ENCODE data around the gene ERGIC1. TPM values are rescaled to one million over a fixed set of nuclear protein-coding genes. Genes with fewer than 3 reads are reported as not detected.
"Not testable (repeated sequence)": the region's sequence is repeated elsewhere in the genome, so short reads cannot be mapped to it uniquely, and the experiment has no call there.

ERGIC1 gene
- polyA plus RNA-seq, 1 experiment: 137 TPM

DNA sequence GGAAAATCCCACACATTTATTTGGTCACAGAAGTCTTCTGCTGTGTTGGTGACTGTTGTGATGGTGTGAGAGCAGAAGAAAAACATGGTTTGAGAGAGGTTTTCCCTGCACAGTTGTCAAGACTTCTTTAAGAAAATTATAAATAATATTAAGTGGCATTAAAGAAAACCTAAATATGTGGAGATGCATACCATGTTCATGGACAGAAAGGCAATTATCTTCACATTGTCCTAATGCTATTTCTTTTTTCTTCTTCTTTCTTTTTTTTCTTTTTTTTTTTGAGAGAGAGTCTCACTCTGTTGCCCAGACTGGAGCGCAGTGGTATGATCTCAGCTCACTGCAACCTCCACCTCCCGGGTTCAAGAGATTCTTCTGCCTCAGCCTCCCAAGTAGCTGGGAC is 24.3 kb upstream of the ERGIC1 start:
- Histone ChIP-seq H3K4me3 (ENCODE audit: low read depth, low read length) (no peak overlapping the region), H3K27me3 (ENCODE audit: control insufficient read depth, insufficient read depth, low read length) (no peaks in the 10 kb centered on the region), H3K9me3 (ENCODE audit: control insufficient read depth, insufficient read depth, low read length) (no peaks in the 10 kb centered on the region), H3K27ac (ENCODE audit: low read depth, low read length) (no peak overlapping the region)
- ChIA-PET CTCF (no interaction called here), POLR2A (no interaction called here)
- TF ChIP-seq, protein P1, sequence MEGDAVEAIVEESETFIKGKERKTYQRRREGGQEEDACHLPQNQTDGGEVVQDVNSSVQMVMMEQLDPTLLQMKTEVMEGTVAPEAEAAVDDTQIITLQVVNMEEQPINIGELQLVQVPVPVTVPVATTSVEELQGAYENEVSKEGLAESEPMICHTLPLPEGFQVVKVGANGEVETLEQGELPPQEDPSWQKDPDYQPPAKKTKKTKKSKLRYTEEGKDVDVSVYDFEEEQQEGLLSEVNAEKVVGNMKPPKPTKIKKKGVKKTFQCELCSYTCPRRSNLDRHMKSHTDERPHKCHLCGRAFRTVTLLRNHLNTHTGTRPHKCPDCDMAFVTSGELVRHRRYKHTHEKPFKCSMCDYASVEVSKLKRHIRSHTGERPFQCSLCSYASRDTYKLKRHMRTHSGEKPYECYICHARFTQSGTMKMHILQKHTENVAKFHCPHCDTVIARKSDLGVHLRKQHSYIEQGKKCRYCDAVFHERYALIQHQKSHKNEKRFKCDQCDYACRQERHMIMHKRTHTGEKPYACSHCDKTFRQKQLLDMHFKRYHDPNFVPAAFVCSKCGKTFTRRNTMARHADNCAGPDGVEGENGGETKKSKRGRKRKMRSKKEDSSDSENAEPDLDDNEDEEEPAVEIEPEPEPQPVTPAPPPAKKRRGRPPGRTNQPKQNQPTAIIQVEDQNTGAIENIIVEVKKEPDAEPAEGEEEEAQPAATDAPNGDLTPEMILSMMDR (IDR thresholded peaks at IDR 0.05; ENCODE audit: low read depth, low read length): no peak
- DNase-seq (ENCODE audit: low read depth, low spot score): no peak

DNA sequence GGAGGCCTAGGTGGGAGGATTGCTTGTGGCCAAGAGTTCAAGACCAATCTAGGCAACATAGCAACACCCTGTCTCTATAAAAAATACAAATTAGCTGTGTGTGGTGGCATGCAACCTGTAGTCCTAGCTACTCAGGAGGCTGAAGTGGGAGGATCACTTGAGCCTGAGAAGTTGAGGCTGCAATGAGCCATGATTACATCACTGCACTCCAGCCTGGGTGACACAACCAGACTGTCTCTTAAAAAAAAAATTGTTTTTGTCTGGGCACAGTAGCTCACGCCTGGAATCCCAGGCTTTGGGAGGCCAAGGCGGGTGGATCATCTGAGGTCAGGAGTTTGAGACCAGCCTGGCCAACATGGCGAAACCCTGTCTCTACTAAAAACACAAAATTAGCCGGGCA is 23.1 kb upstream of the ERGIC1 start:
- H3K27me3 ChIP-seq (ENCODE audit: control insufficient read depth, insufficient read depth, low read length); DNase-seq (ENCODE audit: low read depth, low spot score); CTCF ChIA-PET; H3K9me3 ChIP-seq (ENCODE audit: control insufficient read depth, insufficient read depth, low read length); H3K27ac ChIP-seq (ENCODE audit: low read depth, low read length); POLR2A ChIA-PET; H3K4me3 ChIP-seq (ENCODE audit: low read depth, low read length): not testable (repeated sequence)

DNA sequence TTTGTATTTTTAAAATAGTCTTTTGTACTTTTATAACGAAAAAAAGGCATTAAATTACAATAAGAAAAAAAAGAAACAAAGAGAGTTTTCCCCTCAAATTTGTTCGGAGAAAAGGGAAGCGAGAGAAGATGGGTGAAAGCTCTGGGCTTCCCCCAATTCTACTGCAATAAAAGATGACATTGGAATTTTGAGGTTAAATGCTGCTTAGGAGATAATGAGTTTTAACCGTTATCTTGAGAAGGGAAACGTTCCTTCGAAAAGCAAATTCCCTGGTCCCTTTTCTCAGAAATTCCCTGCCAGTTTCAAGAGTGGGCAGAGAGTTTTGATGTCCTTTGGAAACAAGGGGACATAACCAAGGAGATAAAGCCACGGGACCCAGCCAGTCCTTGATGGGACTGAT is 18.4 kb upstream of the ERGIC1 start:
- Histone ChIP-seq H3K27me3 (ENCODE audit: control insufficient read depth, insufficient read depth, low read length) (no peaks in the 10 kb centered on the region), H3K9me3 (ENCODE audit: control insufficient read depth, insufficient read depth, low read length) (no peaks in the 10 kb centered on the region), H3K4me3 (ENCODE audit: low read depth, low read length) (no peak overlapping the region), H3K27ac (ENCODE audit: low read depth, low read length) (no peak overlapping the region)
- TF ChIP-seq, protein P1 (IDR thresholded peaks at IDR 0.05; ENCODE audit: low read depth, low read length): no peak
- no peak for DNase-seq (ENCODE audit: low read depth, low spot score)
- ChIA-PET POLR2A (interaction anchor here (0.6 to 0.8 kb wide), 2 partner anchors 17 to 47 kb away, joined by 3 to 4 read pairs; no protein-coding TSS in a partner anchor), CTCF (no interaction called here)

DNA sequence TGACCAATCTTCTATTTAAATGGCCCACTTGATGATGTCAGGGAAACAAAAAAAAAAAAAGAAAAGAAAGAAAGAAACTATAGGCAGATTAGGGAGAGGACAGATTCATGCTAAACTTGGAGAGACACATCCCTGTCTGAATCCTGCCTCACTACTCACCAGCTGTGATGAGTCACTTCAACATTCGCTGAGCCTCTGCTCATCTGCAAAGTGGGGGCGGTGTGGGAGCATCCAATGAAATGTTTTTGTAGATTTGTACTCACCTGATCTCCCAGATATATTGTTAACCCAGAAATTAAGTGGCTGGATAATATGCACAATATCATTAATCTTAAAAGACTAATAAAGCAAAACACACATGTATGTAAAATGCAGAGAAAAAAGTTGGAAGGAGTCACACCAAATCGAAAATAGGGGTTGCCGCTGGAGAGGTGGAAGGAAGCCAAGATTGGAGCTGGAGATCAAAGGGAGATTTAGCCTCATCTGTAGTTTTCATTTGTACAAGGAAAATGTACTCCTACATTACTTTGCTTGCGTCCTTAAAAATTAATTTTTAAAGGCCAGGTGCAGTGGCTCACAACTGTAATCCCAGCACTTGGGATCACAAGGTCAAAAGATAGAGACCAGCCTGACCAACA is 17.0 kb upstream of the ERGIC1 start:
- H3K9me3 ChIP-seq (ENCODE audit: control insufficient read depth, insufficient read depth, low read length): no peaks in the 10 kb centered on the region
- TF ChIP-seq, protein P1 (IDR thresholded peaks at IDR 0.05; ENCODE audit: low read depth, low read length): no peak
- POLR2A ChIA-PET: interaction anchor here (0.8 kb wide), 1 partner anchor 46 kb away, joined by 3 read pairs; no protein-coding TSS in a partner anchor
- CTCF ChIA-PET: no interaction called here
- DNase-seq (ENCODE audit: low read depth, low spot score): no peak
- H3K4me3 ChIP-seq (ENCODE audit: low read depth, low read length): peak overlapping the region; percentile 29
- H3K27me3 ChIP-seq (ENCODE audit: control insufficient read depth, insufficient read depth, low read length): no peaks in the 10 kb centered on the region
- H3K27ac ChIP-seq (ENCODE audit: low read depth, low read length): peak overlapping the region; percentile 31

DNA sequence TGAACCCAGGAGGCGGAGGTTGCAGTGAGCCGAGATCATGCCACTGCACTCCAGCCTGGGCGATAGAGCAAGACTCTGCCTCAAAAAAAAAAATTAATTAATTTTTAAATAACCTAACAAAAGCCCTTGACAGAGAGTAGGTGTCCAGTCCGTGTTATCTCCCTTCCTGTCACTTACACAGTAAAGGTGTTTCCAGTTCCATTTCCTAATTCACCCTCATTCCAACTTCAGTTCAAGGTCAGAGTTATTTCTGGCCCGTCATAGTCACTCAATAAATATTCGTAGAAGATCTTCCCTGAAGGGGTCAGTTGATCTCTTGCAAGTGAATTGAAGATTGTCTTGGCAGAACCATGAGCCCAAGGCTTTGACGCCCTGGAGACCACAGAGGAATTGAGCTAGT is 16.4 kb upstream of the ERGIC1 start:
- CTCF ChIA-PET: no interaction called here
- Histone ChIP-seq H3K9me3 (ENCODE audit: control insufficient read depth, insufficient read depth, low read length) (no peaks in the 10 kb centered on the region), H3K4me3 (ENCODE audit: low read depth, low read length) (no peak overlapping the region), H3K27ac (ENCODE audit: low read depth, low read length) (no peak overlapping the region), H3K27me3 (ENCODE audit: control insufficient read depth, insufficient read depth, low read length) (no peaks in the 10 kb centered on the region)
- POLR2A ChIA-PET: no interaction called here
- DNase-seq (ENCODE audit: low read depth, low spot score): no peak
- TF ChIP-seq, protein P1 (IDR thresholded peaks at IDR 0.05; ENCODE audit: low read depth, low read length): no peak

Data from AG04450 (cell line).